Renal cortex interstitium (tissue), 15 donors: ENCODE data around the gene WDR72. TPM values are rescaled to one million over a fixed set of nuclear protein-coding genes. Genes with fewer than 3 reads are reported as not detected.
"Not testable (repeated sequence)": the region's sequence is repeated elsewhere in the genome, so short reads cannot be mapped to it uniquely, and the experiment has no call there.

Source experiments
- DNase-seq, 11 donors: peaks; one replicate each; pipeline ENCODE4 v3.0.0-alpha.2; 2013; ENCODE audit warnings: low read depth in 9 of 11, low spot score in 4 of 11; ENCODE audit errors: extremely low read depth in 1 of 11
- long read RNA-seq, 16 experiments: transcript quantifications; one replicate each; lab custom pipeline, GENCODE V29; 2026
- polyA plus RNA-seq, 3 donors: library from polyadenylated mRNA; unstranded; fragments of 120-200 nt; gene quantifications; one replicate each; pipeline ENCODE4 v1.2.1, GENCODE V29; 2013; ENCODE audit not compliant: insufficient read length in 3 of 3

Gene WDR72
- 10 to 100 TPM; 59.2 to 77.2 (median 77.1) TPM for polyA plus RNA-seq
- long read RNA-seq, donor 1, full-length matches to known transcripts = 2 of 8 reads
- long read RNA-seq, donor 1, partial matches to known transcripts = 6 of 8 reads
- long read RNA-seq, donor 1, other reads (novel, unspliced or antisense) = 0 of 8 reads
- long read RNA-seq, donor 2, full-length matches to known transcripts = 1 of 1 reads
- long read RNA-seq, donor 2, partial matches to known transcripts = 0 of 1 reads
- long read RNA-seq, donor 2, other reads (novel, unspliced or antisense) = 0 of 1 reads
- long read RNA-seq, donor 3, full-length matches to known transcripts = 2 of 8 reads
- long read RNA-seq, donor 3, partial matches to known transcripts = 6 of 8 reads
- long read RNA-seq, donor 3, other reads (novel, unspliced or antisense) = 0 of 8 reads
- long read RNA-seq, donor 4, full-length matches to known transcripts = 5 of 12 reads
- long read RNA-seq, donor 4, partial matches to known transcripts = 7 of 12 reads
- long read RNA-seq, donor 4, other reads (novel, unspliced or antisense) = 0 of 12 reads
- long read RNA-seq, donor 5 = 0 reads
- long read RNA-seq, donor 6, full-length matches to known transcripts = 3 of 14 reads
- long read RNA-seq, donor 6, partial matches to known transcripts = 11 of 14 reads
- long read RNA-seq, donor 6, other reads (novel, unspliced or antisense) = 0 of 14 reads
- long read RNA-seq, donor 7, full-length matches to known transcripts = 4 of 4 reads
- long read RNA-seq, donor 7, partial matches to known transcripts = 0 of 4 reads
- long read RNA-seq, donor 7, other reads (novel, unspliced or antisense) = 0 of 4 reads
- long read RNA-seq, donor 8 = 0 reads
- long read RNA-seq, donor 9, full-length matches to known transcripts = 2 of 12 reads
- long read RNA-seq, donor 9, partial matches to known transcripts = 10 of 12 reads
- long read RNA-seq, donor 9, other reads (novel, unspliced or antisense) = 0 of 12 reads
- long read RNA-seq, donor 10, full-length matches to known transcripts = 2 of 2 reads
- long read RNA-seq, donor 10, partial matches to known transcripts = 0 of 2 reads
- long read RNA-seq, donor 10, other reads (novel, unspliced or antisense) = 0 of 2 reads
- long read RNA-seq, donor 11 = 0 reads
- long read RNA-seq, donor 12, full-length matches to known transcripts = 1 of 1 reads
- long read RNA-seq, donor 12, partial matches to known transcripts = 0 of 1 reads
- long read RNA-seq, donor 12, other reads (novel, unspliced or antisense) = 0 of 1 reads
- long read RNA-seq, donor 13 = 0 reads
- long read RNA-seq, donor 14 = 0 reads
- long read RNA-seq, donor 15 = 0 reads
- long read RNA-seq, donor 16, full-length matches to known transcripts = 4 of 19 reads
- long read RNA-seq, donor 16, partial matches to known transcripts = 15 of 19 reads
- long read RNA-seq, donor 16, other reads (novel, unspliced or antisense) = 0 of 19 reads

- DNase-seq = peak in 1 of 11 donors; percentile 49
Measured at GRCh38 chr15:53759411-53759931, at the start of gene WDR72. Gene WDR72, minus strand, starts transcription at chr15:53759663. Its CDS starts 26,514 bp downstream, at chr15:53733149.

GRCh38 chr15:53808058-53808706 lies 48.7 kb upstream of the WDR72 start:
- DNase-seq = no peak

GRCh38 chr15:53807501-53807900 lies 48.0 kb upstream of the WDR72 start:
- peak in 4 of 11 donors; percentile 29 to 40 (median 37) for DNase-seq

- DNase-seq = no peak
Measured at GRCh38 chr15:53802672-53803071, 43.2 kb upstream of the WDR72 start.

GRCh38 chr15:53791581-53791980 lies 32.1 kb upstream of the WDR72 start:
- DNase-seq = no peak

GRCh38 chr15:53789654-53790375 lies 30.4 kb upstream of the WDR72 start:
- DNase-seq = no peak

- DNase-seq = no peak
Measured at GRCh38 chr15:53786401-53786800, 26.9 kb upstream of the WDR72 start.

GRCh38 chr15:53785241-53785640 lies 25.8 kb upstream of the WDR72 start:
- DNase-seq = not testable (repeated sequence)

- DNase-seq = peak in 1 of 11 donors; percentile 28
Measured at GRCh38 chr15:53762916-53763315, 3.5 kb upstream of the WDR72 start.

GRCh38 chr15:53758412-53758811 lies 1.1 kb downstream of the WDR72 start:
- no peak for DNase-seq

- no peak for DNase-seq
Measured at GRCh38 chr15:53757906-53758305, 1.6 kb downstream of the WDR72 start.

- no peak for DNase-seq
Measured at GRCh38 chr15:53753813-53754212, 5.7 kb downstream of the WDR72 start.

GRCh38 chr15:53752406-53752805 lies 7.1 kb downstream of the WDR72 start:
- no peak for DNase-seq

GRCh38 chr15:53747501-53748068 lies 11.9 kb downstream of the WDR72 start:
- DNase-seq = no peak

- no peak for DNase-seq
Measured at GRCh38 chr15:53746101-53746500, 13.4 kb downstream of the WDR72 start.

- peak in 1 of 11 donors; percentile 50 for DNase-seq
Measured at GRCh38 chr15:53739651-53740050, 19.8 kb downstream of the WDR72 start.

GRCh38 chr15:53739187-53739586 lies 20.3 kb downstream of the WDR72 start:
- no peak for DNase-seq
